Right lobe of liver (tissue), 6 donors: ENCODE measurements around the gene ARF3. TPM values are rescaled to one million over a fixed set of nuclear protein-coding genes. Genes with fewer than 3 reads are reported as not detected.

Experiments
- ATAC-seq, 4 donors: fragments of 200-7000 bp; cut with Tn5 transposase; one replicate each; pipeline ENCODE4 v1.9.1; 2020; ENCODE audit warnings: mild to moderate bottlenecking in 4 of 4, moderate library complexity in 4 of 4
- DNase-seq, 3 donors: peaks; one replicate each; pipeline ENCODE4 v3.0.0-alpha.2; 2020
- H3K27ac ChIP-seq, 3 donors: fragments of 200-600 bp; one replicate each; pipeline ENCODE4 v1.8.0; 2022
- H3K27me3 ChIP-seq, 2 donors: fragments of 200-600 bp; one replicate each; pipeline ENCODE4 v1.8.0; 2022
- H3K36me3 ChIP-seq, 4 donors: fragments of 200-600 bp; sonication (generic) in 1 of 4; one replicate each; pipeline versions ENCODE4 v1.5.1 to v1.8.0; 2017 to 2022; ENCODE audit warnings: control low read depth in 1 of 4
- H3K4me1 ChIP-seq, 4 donors: fragments of 200-600 bp; sonication (generic) in 1 of 4; one replicate each; pipeline versions ENCODE4 v1.5.1 to v1.8.0; 2017 to 2022; ENCODE audit warnings: control low read depth in 1 of 4
- H3K4me3 ChIP-seq, 3 donors: fragments of 200-600 bp; one replicate each; pipeline ENCODE4 v1.8.0; 2022
- H3K9me3 ChIP-seq, 4 donors: fragments of 200-600 bp; sonication (generic) in 1 of 4; one replicate each; pipeline versions ENCODE4 v1.5.1 to v1.8.0; 2017 to 2022; ENCODE audit warnings: control low read depth in 1 of 4
- POLR2A ChIP-seq: fragments of 450-650 bp; IDR thresholded peaks from one replicate; pipeline ENCODE4 v1.6.1; 2017; ENCODE audit warnings: antibody characterized with exemption, mild to moderate bottlenecking
- WGBS: methylation state at CpG from one replicate; pipeline ENCODE4 v1.1.6; 2018; ENCODE audit warnings: low coverage, low lambda C conversion rate; ENCODE audit not compliant: insufficient coverage; ENCODE audit errors: missing lambda C conversion rate; 5-methylcytosine and 5-hydroxymethylcytosine counted together
- intact Hi-C, 2 donors: fragments of 100-400 bp; cut with DNase I; formaldehyde crosslinking; loops; one replicate each; pipeline versions ENCODE4 v1.11.2 to v1.14.1; 2022
- long read RNA-seq: library from polyadenylated mRNA; unstranded; transcript quantifications from one replicate; pipeline ENCODE4 v2.0.0, GENCODE V29; 2019
- total RNA-seq, 6 experiments: library from RNA; depleted of rRNA in 2 of 6; stranded (reverse); fragments of >200 nt in 2 of 6; fragmentation: NEBNext Ultra II Directional in 3 of 6; extraction: Animal tissue kit (Norgen Biotek cat#: 25700) in 3 of 6; gene quantifications; one replicate each; pipeline versions ENCODE4 v1.1.0 to v1.2.4, GENCODE V29; 2016 to 2023
- TF ChIP-seq, protein P1 (sequence below), 4 donors: fragments of 200-600 bp in 3 of 4; fragments of 450-650 bp in 1 of 4; IDR thresholded peaks; one replicate each; pipeline versions ENCODE4 v1.5.1 to v1.8.0; 2016 to 2022; ENCODE audit warnings: antibody characterized with exemption in 4 of 4, mild to moderate bottlenecking in 2 of 4
- donor health status: DM: no; HTN: yes; CAD: no.
- donor health status: DM: no; HTN: no; CAD: no.
- donor health status: DM: no; HTN: no; CAD: no.
- donor health status: DM: no; HTN: yes; CAD: no.
- donor health status: DM: no; HTN: yes; CAD: no.

Gene ARF3
- 10 to 100 TPM; 30.9 to 50.7 (median 47.2) TPM for total RNA-seq
- long read RNA-seq, full-length matches to known transcripts: 1 of 1 reads
- long read RNA-seq, partial matches to known transcripts: 0 of 1 reads
- long read RNA-seq, other reads (novel, unspliced or antisense): 0 of 1 reads

DNA sequence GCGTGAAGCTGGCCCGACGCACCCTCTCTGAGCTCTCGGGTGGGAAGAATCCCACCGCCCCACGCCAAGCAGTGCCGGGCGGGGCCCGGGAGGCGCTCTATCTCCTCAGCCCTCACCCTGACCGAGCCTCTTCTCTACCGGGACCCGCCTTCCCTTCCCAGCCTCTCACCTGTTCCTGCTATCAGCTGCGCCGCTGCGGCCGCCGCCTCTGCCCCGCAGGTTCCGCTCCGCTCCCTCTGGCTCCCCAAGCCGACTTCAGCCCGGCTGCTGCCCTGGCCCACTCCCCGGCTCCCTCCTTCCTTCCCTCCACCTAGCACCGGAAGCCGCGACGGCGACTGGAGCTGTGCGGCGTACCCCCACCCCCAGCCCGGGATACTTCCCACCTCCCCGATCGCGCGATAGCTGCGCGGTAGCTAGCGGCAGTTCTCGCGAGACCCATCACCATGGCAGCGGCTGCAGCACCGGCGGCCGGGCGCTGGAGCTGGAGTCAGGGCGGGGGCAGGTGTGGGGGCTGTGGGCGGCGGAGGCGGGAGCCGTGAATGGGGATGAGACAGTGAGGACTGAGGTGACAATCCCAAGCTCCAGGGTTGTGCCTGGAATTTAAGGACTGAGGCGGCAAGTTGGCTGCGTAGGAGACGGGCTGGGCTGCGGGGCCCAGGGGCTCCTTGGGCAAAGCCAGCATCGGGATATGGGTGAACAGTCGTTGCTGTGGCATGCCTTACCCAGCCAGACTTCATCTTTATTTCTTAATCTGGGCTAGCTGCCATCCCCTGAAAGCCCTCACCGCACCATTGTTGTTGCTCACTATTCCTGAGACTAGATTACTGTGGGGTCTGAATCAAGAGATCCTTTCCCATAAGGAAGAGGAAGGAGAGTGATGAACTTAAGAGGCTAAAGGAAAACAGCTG lies at the start of gene ARF3:
TSS of gene ARF3 (minus strand) at position 347 of the 908 bp plus-strand sequence. CDS start 16,392 bp downstream, outside the sequence.
- Histone ChIP-seq H3K4me1 (peaks cover 0 to 4% (median 0%) of the 10 kb centered on the region in 4 donors), H3K27ac (peak within 1 kb of the TSS; percentile 56 to 62 (median 62)), H3K36me3 (peaks cover 0 to 6% (median 0%) of the 10 kb centered on the region in 4 donors), H3K9me3 (no peaks in the 10 kb centered on the region), H3K4me3 (peak within 1 kb of the TSS; percentile 87 to 98 (median 94)), H3K27me3 (no peaks in the 10 kb centered on the region)
- intact Hi-C loops: no loop called here
- WGBS: 2% methylated on average over 30 of the region's 58 CpGs
- peak; percentile 96 to 97 (median 96) for DNase-seq
- peak; percentile 95 to 98 (median 96) for ATAC-seq
- TF ChIP-seq POLR2A: peak; percentile 70
- TF ChIP-seq, protein P1, sequence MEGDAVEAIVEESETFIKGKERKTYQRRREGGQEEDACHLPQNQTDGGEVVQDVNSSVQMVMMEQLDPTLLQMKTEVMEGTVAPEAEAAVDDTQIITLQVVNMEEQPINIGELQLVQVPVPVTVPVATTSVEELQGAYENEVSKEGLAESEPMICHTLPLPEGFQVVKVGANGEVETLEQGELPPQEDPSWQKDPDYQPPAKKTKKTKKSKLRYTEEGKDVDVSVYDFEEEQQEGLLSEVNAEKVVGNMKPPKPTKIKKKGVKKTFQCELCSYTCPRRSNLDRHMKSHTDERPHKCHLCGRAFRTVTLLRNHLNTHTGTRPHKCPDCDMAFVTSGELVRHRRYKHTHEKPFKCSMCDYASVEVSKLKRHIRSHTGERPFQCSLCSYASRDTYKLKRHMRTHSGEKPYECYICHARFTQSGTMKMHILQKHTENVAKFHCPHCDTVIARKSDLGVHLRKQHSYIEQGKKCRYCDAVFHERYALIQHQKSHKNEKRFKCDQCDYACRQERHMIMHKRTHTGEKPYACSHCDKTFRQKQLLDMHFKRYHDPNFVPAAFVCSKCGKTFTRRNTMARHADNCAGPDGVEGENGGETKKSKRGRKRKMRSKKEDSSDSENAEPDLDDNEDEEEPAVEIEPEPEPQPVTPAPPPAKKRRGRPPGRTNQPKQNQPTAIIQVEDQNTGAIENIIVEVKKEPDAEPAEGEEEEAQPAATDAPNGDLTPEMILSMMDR (IDR thresholded peaks at IDR 0.05): no peak

DNA sequence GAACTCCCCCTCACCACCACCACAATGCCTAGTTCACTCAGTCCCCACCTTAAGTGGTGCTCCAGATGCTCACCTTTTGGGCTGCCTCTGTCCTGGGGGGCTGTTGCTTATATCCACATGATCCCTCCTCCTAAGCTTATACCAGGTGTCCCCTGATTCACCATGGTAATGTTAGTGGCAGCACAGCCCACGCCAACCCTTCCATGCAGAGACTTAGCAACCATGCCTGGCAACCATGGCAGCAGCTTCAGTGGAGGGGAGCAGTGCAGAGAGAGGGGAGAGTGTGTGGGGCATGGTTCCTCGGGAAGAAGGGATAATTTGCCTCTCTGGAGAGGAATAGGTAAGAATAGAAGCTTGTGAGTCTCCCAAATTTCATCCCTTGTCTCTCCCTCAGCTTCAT lies 43.1 kb upstream of the ARF3 start:
- TF ChIP-seq, protein P1 (IDR thresholded peaks at IDR 0.05): no peak
- no peak for TF ChIP-seq POLR2A
- Histone ChIP-seq H3K9me3 (no peaks in the 10 kb centered on the region), H3K27me3 (peaks cover 0 to 3% of the 10 kb centered on the region in 2 donors), H3K4me3 (no peak overlapping the region), H3K36me3 (peaks cover 0 to 20% (median 4%) of the 10 kb centered on the region in 4 donors), H3K4me1 (peaks cover 0 to 27% (median 4%) of the 10 kb centered on the region in 4 donors), H3K27ac (no peak overlapping the region)
- 100% methylated on average over 1 of the region's 2 CpGs for WGBS
- intact Hi-C loops: no loop called here
- DNase-seq: no peak
- no peak for ATAC-seq

DNA sequence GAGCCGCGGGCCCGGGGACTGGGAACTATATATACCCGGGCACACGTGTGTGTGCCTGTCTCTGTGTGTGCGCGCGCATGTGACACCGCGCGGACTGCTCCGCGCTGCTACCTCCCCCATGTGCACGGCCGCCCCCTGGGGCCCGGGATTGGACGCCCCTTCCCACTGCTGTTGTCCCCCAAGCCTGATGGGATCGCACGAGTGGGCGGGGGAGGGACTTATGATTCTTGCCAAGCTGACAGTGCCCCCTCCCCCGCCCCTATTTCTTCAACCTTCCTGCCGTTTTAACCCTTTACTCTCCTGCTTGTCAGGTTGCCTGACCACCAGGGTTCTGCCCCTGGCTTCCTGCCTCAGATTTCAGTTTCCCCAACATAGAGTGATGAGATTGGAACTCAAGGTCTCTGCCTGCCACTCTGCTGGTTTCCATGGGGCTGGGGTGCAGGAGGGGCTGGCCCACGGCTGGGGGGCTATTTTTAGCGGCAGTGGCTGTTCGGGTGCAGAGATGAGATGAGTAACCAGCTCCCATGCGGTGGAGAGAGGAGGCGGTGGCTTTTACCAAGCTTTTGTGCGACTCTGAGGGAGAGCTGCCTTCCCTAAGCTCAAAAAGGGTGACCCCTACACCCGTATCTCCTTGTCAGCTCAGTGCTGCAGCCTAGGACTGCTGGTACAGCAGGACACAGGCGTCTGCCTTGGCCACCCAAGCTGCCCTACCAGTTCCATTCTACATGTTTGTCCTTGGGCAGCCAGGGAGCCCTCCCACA lies 42.3 kb upstream of the ARF3 start, which contains the start of gene DDN:
TSS of gene DDN (minus strand) at position 5 of the 761 bp plus-strand sequence. CDS start 88 bp downstream, outside the sequence.
- DNase-seq (no peak), ATAC-seq (peak in 2 of 4 donors; percentile 12 to 24)
- 3% methylated on average over 6 of the region's 30 CpGs for WGBS
- peaks cover 0 to 31% (median 4%) of the 10 kb centered on the region in 4 donors for H3K4me1 ChIP-seq
- no peak within 1 kb of the TSS for H3K27ac ChIP-seq
- H3K4me3 ChIP-seq: peak within 1 kb of the TSS; percentile 38 to 40 (median 40)
- intact Hi-C loops: no loop called here
- TF ChIP-seq, protein P1 (IDR thresholded peaks at IDR 0.05): no peak
- no peak for TF ChIP-seq POLR2A
- peaks cover 0 to 14% (median 1%) of the 10 kb centered on the region in 4 donors for H3K36me3 ChIP-seq
- H3K27me3 ChIP-seq: peaks cover 0 to 3% of the 10 kb centered on the region in 2 donors
- H3K9me3 ChIP-seq: no peaks in the 10 kb centered on the region
